OCI-LY7 (cell line): ENCODE measurements around the gene CELF1.

ENCODE experiments used
- CTCF ChIP-seq: fragments of 200-600 bp; sonication (generic); conservative IDR thresholded peaks from 2 replicates; pipeline ENCODE4 v1.5.1; 2014; ENCODE audit warnings: mild to moderate bottlenecking, antibody characterized with exemption, low read length, moderate library complexity, mixed read lengths
- EZH2phosphoT487 ChIP-seq: fragments of 200-600 bp; sonication (generic); IDR thresholded peaks from 2 replicates; pipeline ENCODE4 v1.6.1; 2018; ENCODE audit warnings: low read depth, borderline replicate concordance, mild to moderate bottlenecking, mixed run types, antibody characterized with exemption, low read length, moderate library complexity, mixed read lengths

GRCh38 chr11:47595029-47595428 is 42.1 kb upstream of the CELF1 start:
- TF ChIP-seq CTCF (no peak), EZH2phosphoT487 (no peak)
